ENCODE results near the gene PHETA1.

Gene PHETA1

DNA sequence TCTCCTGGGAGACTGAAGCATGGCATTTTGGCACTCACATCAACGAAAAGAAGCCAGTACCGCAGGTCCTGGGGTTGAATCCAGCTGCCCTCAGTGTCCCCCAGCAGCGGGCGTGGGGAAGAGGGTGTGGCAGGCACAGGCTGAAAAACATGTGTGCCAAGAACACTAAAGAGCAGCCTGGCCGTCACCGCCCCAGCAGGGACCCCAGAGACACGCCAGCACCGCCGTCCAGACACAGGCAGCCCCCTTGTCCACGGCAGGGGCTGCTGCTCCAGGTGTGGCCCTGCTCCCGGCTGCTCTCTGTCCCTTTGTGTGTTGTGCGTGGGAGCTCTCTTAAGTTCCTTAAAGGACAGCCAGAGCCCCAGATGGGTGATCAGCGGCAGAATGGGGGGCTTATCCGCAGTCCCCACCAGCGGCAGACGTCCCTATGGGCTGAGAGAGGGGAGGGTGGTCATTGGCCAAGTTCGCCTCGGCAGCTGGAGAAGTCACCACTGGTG is 556 bp downstream of the PHETA1 start:
- DNase-seq, result no peak

- no peak for DNase-seq
These were observed 1.2 kb downstream of the PHETA1 start for GRCh38 chr12:111367661-111368221.

GRCh38 chr12:111366583-111366982 is 2.3 kb downstream of the PHETA1 start:
- no peak for DNase-seq

- DNase-seq, result no peak
These were observed 2.8 kb downstream of the PHETA1 start for GRCh38 chr12:111366075-111366474.

DNA sequence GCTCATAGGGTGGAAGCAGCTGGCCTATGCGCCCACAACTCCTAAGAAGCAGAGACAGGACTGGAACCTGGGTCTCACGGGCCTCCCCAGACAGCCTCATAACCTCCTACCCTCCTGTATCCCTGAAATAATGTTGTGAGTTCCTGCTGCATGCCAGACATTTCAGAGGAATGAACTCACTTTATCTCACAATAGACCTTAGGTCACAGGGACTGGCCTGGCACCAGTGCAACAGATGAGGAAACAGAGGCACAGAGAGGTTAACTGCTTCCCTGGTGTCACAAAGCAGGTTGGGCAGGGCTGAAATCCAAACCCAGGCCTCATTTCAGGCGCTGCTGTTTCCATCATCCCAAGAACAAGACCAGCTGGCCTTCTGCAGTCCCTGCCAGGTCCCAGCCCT is 5.3 kb downstream of the PHETA1 start:
- no peak for DNase-seq

GRCh38 chr12:111362687-111363475 is 6.0 kb downstream of the PHETA1 start:
- no peak for DNase-seq

- DNase-seq, result no peak
These were observed 6.9 kb downstream of the PHETA1 start for GRCh38 chr12:111361717-111362576.

DNA sequence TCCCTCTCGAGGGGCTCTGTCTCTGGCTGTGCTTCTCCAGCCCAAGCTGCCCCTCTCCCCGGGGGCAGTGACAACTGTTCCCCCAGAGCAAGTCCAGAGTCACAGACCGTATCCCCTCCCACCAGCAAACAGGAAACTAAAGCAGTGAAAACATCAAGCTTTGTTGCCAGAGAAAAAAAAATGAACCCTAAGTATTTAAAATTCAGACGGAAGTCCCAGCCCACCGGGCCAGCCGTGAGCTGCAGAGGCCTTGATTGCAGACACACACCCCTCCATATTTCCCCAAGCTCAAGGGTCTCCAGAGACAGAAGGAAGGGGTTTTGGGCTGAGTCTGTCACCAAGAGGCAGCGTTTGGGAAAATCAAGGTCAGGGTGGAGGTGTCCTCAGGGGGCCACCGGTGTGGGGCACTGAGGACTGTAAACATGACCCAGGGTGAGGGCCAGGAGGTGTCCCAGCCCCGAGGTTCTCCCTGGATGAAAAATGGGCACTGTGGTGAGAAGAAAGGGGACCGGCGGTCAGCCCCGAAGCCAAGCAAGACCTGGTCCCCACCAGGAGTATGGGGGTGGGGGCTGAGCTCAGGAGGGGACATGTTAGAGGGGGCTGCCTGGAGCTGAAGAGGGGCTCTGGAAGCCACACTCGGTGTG is 7.7 kb downstream of the PHETA1 start:
- DNase-seq, result no peak

- no peak for DNase-seq
These were observed 8.5 kb downstream of the PHETA1 start for GRCh38 chr12:111360325-111360930.

DNA sequence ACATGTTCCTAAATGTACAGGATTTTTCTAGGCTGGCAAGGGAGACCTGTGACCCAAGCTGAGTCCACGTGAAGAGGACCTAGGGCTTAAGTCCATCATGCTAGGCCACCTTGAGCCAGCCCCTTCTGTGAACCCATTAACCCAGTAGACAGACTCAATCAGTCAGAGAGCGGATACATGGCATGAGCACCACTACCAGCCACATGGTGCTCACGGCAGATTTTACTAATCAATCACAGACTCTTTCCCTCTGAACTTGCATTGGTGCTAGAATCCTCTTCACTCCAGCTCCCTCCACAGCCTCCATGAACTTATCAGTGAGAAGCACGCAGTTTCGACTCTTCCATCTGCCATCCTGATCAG is 9.0 kb downstream of the PHETA1 start:
- DNase-seq, result no peak

- DNase-seq, result no peak
These were observed 9.5 kb downstream of the PHETA1 start for GRCh38 chr12:111359231-111359913.

DNA sequence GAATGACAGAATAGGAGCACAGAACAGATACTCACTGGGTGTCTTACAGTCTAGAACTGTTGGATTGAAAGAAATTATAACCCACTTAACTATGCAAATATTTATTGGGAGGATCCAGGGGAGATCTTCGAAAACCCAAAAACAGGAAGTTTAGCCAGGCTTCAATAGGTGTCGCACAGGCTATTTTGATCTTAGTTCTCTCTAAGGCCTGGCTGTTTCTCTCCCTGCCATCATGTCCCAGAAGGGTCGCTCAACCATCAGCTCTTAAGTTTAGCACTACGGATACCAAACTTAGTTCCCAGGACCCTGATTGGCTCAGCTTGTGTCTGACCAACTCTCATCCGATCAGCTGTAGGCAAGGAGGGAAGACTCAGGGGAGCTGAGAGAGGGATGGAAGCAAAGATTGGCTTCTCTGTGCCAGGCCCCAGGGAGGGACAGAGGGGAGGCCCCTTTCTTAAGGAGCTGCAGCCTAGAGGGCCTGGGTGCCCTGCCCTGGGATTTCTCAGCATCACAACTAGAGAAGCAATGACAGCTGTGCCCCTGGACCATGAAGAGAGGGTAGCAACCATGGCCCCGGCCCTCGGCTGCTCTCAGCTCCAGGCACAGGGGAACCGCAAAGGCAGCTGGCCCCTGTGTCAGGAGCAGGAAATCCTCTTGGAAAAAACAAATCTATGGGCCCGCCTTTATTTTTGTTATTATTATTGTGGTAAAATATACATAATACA is 13.5 kb downstream of the PHETA1 start:
- DNase-seq, result no peak

DNA sequence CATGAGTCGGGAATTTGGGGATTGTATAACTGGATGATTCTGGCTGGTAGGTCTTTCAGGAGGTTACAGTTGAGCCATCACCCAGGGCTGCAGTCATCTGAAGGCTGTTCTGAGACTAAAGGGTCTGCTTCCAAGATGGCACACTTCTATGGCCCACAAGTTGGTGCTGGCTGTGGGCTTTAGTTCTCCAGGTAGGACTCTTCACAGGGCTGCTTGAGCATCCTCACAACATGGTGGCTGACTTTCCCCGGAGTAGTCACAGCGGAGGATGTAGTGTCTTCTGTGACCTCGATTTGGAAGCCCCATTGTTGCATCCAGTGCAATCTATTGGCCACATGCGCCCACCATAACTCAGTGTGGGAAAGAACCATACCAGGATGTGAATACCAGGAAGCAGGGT is 14.4 kb downstream of the PHETA1 start:
- no peak for DNase-seq

- no peak for DNase-seq
These were observed 15.1 kb downstream of the PHETA1 start for GRCh38 chr12:111353603-111354295.

DNA sequence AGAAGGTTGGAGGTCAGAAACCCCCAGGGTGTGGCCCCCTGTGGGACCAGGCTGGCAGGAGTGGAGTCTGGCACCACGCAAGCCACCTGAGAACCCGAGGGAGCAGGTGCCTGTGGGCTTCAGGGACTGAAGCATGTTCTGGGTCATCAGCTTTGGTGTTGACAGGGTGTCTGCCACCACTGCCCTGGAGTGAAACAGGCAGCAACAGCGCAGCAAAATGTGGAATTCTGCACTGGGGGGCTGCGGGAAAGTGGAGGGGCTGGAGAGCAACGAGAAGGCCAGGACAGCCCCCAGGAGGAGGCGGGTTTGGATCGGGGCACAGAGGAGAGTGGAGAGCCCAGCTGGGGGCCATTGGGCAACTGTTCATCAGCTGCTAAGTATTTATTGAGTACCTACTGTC is 15.9 kb downstream of the PHETA1 start:
- no peak for DNase-seq

GRCh38 chr12:111352296-111352993 is 16.4 kb downstream of the PHETA1 start:
- DNase-seq, result no peak

DNA sequence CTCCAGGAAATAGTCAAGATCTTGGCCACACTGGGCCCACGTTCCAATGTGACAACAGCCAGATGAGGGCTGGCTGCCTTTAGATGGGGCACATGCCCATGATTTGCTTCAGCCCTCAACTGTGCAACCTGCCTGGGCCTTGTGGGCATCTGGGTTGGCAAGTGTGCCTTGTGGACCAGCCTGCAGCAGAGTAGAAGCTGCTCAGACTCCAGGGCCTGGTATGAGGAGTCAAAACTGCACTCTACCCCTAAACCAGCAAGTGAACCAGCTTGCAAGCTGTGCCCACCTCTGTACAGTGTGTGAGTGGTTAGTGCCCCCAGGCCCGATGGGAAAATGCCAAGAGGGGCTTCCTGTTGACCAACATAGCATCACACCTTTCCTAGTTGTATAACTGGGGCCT is 17.9 kb downstream of the PHETA1 start:
- no peak for DNase-seq

GRCh38 chr12:111349748-111350520 is 19.0 kb downstream of the PHETA1 start:
- no peak for DNase-seq

DNA sequence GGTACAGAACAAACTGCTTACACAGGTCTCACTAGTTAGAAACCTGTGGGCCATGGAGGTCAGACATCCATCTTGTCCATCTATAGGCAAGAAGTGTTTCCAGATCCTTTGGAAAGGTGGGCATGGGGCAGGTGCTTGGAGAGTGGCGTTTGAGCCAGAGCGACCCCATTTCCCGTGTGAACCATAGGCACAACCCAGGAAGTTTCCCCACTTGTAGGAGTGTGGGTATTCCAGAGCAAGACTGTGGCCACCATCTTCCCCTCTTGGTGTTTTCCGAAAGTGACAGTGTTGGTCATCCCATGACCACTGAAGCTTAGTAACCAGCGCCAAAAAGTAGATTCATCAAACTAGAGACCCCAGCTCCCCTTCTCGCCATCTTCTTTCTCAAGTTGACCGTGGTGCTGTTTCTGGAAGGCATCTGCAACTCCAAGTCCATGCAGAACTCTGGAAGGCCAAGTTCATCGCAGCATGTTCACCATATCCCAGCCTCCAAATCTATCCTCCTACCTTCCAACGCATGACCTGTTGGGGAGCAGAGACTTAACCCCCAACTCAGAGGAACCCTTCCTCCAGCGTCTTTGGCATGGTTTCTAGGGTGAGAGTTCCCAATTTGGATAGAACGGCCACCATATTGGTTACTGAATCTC is 19.7 kb downstream of the PHETA1 start:
- DNase-seq, result no peak

Measured in NCI-H446 treated with DMSO at 0.1 percent for 48 hours (cell line).